Panc1 (cell line): ENCODE results near the gene CYTH3. TPM values are rescaled to one million over a fixed set of nuclear protein-coding genes. Genes with fewer than 3 reads are reported as not detected.

ENCODE experiments used
- ATAC-seq: fragments of 200-7000 bp; cut with Tn5 transposase; 2 replicates; pipeline ENCODE4 v1.9.1; 2020; ENCODE audit warnings: mild to moderate bottlenecking, moderate library complexity
- BruUV-seq: library from RNA; stranded (reverse); fragments of 400-500 nt; replicated peaks from 2 replicates; lab custom pipeline; 2021; lab: Mats Ljungman, UMichigan
- CTCF ChIA-PET: fragments of 300-600 bp; sonication (Branson Sonifier 250); formaldehyde crosslinking; loops from one replicate; lab custom pipeline; 2022; ENCODE audit warnings: antibody characterized with exemption; lab: Charles Lee
- POLR2A ChIA-PET: fragments of 300-600 bp; sonication (Branson Sonifier 250); formaldehyde crosslinking; loops from one replicate; lab custom pipeline; 2022; ENCODE audit warnings: antibody characterized with exemption; lab: Charles Lee
- DNase-seq: peaks from one replicate; pipeline ENCODE4 v3.0.0-alpha.2; 2010; ENCODE audit warnings: low read depth, low spot score
- H3K27ac ChIP-seq: 2 replicates; pipeline ENCODE4 v1.5.1; 2011; ENCODE audit warnings: mild to moderate bottlenecking, low read length, inconsistent platforms
- H3K27me3 ChIP-seq: fragments of 200-500 bp; sonication (Bioruptor generic); 2 replicates; pipeline ENCODE4 v1.6.0; 2014; ENCODE audit warnings: low read length, inconsistent platforms; ENCODE audit not compliant: control insufficient read depth, insufficient read depth
- H3K36me3 ChIP-seq: fragments of 200-500 bp; sonication (Bioruptor generic); 2 replicates; pipeline ENCODE4 v1.5.1; 2014; ENCODE audit warnings: inconsistent platforms, mild to moderate bottlenecking, low read length, moderate library complexity; ENCODE audit not compliant: control insufficient read depth, insufficient read depth
- H3K4me1 ChIP-seq: 2 replicates; pipeline ENCODE4 v1.5.1; 2011; ENCODE audit warnings: inconsistent platforms, mild to moderate bottlenecking, low read length, moderate library complexity; ENCODE audit not compliant: control insufficient read depth, insufficient read depth
- H3K4me3 ChIP-seq, 2 experiments: 2 replicates each; pipeline ENCODE4 v1.5.1; 2011 to 2012; ENCODE audit warnings: low read depth in 2 of 2, low read length in 2 of 2, mild to moderate bottlenecking in 2 of 2, inconsistent platforms in 1 of 2, moderate library complexity in 1 of 2
- H3K9me3 ChIP-seq: fragments of 200-500 bp; sonication (Bioruptor generic); 2 replicates; pipeline ENCODE4 v1.5.1; 2014; ENCODE audit warnings: low read depth, mild to moderate bottlenecking, inconsistent platforms, low read length, moderate library complexity; ENCODE audit not compliant: control insufficient read depth, insufficient read depth
- CTCF ChIP-seq: fragments of 450-650 bp; IDR thresholded peaks from 2 replicates; pipeline ENCODE4 v1.5.1; 2017; ENCODE audit warnings: mild to moderate bottlenecking
- POLR2AphosphoS5 ChIP-seq: IDR thresholded peaks from 2 replicates; pipeline ENCODE4 v1.6.1; 2012; ENCODE audit warnings: mild to moderate bottlenecking, low read depth, low read length, moderate library complexity
- REST ChIP-seq, 2 experiments: IDR thresholded peaks; 2 replicates each; pipeline ENCODE4 v1.6.1; 2011 to 2012; ENCODE audit warnings: low read depth in 2 of 2, control low read depth in 1 of 2, low read length in 1 of 2, mild to moderate bottlenecking in 1 of 2, moderate library complexity in 1 of 2; ENCODE audit not compliant: insufficient read depth in 1 of 2
- SIN3A ChIP-seq: IDR thresholded peaks from 2 replicates; pipeline ENCODE4 v1.6.1; 2012; ENCODE audit warnings: low read depth, mild to moderate bottlenecking, low read length, moderate library complexity, borderline replicate concordance; ENCODE audit not compliant: insufficient read depth
- TCF7L2 ChIP-seq: IDR thresholded peaks from 2 replicates; pipeline ENCODE4 v1.6.1; 2011; ENCODE audit warnings: mild to moderate bottlenecking, low read depth, low read length, inconsistent platforms
- in situ Hi-C: cut with HindIII; loops from 2 replicates; pipeline ENCODE4 v1.10.0; 2016; ENCODE audit warnings: low sequenced_read_pairs, low pct_unique_long_range_greater_than_20kb
- intact Hi-C: fragments of 100-400 bp; cut with micrococcal nuclease; formaldehyde crosslinking; loops from one replicate; pipeline ENCODE4 v1.10.0; 2022; ENCODE audit not compliant: unreplicated experiment
- total RNA-seq: library from RNA; stranded (reverse); gene quantifications from one replicate; pipeline ENCODE4 v1.2.1, GENCODE V29; 2021; ENCODE audit not compliant: unreplicated experiment

CYTH3 gene
- total RNA-seq, 1 experiment from 2014 or later, result 35.5 TPM

- BruUV-seq, result no TSS peak
- TF ChIP-seq TCF7L2 (no peak), SIN3A (no peak), POLR2AphosphoS5 (no peak), REST (IDR thresholded peaks at IDR 0.05; ENCODE audit: insufficient read depth in 1 of 2, low read depth in 2 of 2, low read length in 1 of 2) (no peak), CTCF (no peak)
- no peak overlapping the region for H3K27ac ChIP-seq
- DNase-seq (no peak), ATAC-seq (no peak)
- ChIA-PET CTCF (no interaction called here), POLR2A (no interaction called here)
- no peaks in the 10 kb centered on the region for H3K9me3 ChIP-seq
- in situ Hi-C loops, result no loop called here
- H3K27me3 ChIP-seq, result no peaks in the 10 kb centered on the region
- intact Hi-C loops, result no loop called here
- H3K4me1 ChIP-seq, result no peaks in the 10 kb centered on the region
- H3K4me3 ChIP-seq, result no peak overlapping the region
- no peaks in the 10 kb centered on the region; the same call in 1 of the 2 replicates for H3K36me3 ChIP-seq
Measured at GRCh38 chr7:6172224-6172909, 100.1 kb downstream of the CYTH3 start.

GRCh38 chr7:6171532-6172223 lies 100.7 kb downstream of the CYTH3 start:
- no peak for ATAC-seq
- no peak for TF ChIP-seq POLR2AphosphoS5
- no peak for TF ChIP-seq TCF7L2
- TF ChIP-seq REST (IDR thresholded peaks at IDR 0.05; ENCODE audit: insufficient read depth in 1 of 2, low read depth in 2 of 2, low read length in 1 of 2), result no peak
- CTCF ChIA-PET, result no interaction called here
- DNase-seq, result no peak
- Histone ChIP-seq H3K27ac (no peak overlapping the region), H3K36me3 (no peaks in the 10 kb centered on the region), H3K27me3 (no peaks in the 10 kb centered on the region), H3K4me3 (no peak overlapping the region), H3K4me1 (no peaks in the 10 kb centered on the region), H3K9me3 (no peaks in the 10 kb centered on the region)
- intact Hi-C loops (no loop called here), in situ Hi-C loops (no loop called here)
- POLR2A ChIA-PET, result no interaction called here
- BruUV-seq, result no TSS peak
